Gastrocnemius medialis (tissue), 4 donors: ENCODE data around the gene DDX10.

ENCODE experiments used
- POLR2A ChIP-seq, 2 donors: fragments of 450-650 bp; IDR thresholded peaks; one replicate each; pipeline ENCODE4 v1.6.1; 2017; ENCODE audit warnings: antibody characterized with exemption in 2 of 2, mild to moderate bottlenecking in 2 of 2, moderate library complexity in 2 of 2
- TF ChIP-seq, protein P1 (sequence below), 5 experiments: fragments of 450-650 bp in 3 of 5; fragments of 200-600 bp in 2 of 5; sonication (generic) in 2 of 5; IDR thresholded peaks in 4 of 5; conservative IDR thresholded peaks in 1 of 5; 1 replicate in 4 of 5; 2 replicates in 1 of 5; pipeline ENCODE4 v1.5.1; 2016 to 2019; ENCODE audit warnings: antibody characterized with exemption in 5 of 5, mild to moderate bottlenecking in 3 of 5, moderate library complexity in 3 of 5

DNA sequence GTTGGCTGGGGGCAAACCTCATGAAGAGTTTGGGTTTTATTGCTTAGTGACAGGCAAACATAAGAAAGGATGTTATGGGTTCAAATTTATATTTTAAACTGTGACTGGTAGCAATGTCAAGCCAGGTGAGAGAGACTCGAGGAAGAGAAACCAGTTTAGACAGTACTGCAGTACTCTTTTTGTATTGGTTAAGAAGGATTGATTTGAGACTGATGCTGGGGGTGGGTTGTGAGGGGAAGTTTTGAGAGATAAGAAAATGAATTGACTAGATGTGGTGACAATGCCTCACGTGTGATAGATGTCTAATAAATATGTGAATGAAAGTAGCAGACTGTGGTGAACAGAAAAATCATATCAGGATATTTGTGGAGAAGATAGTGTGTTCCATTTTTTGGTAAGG, 142.4 kb downstream of the DDX10 start:
- TF ChIP-seq, protein P1, sequence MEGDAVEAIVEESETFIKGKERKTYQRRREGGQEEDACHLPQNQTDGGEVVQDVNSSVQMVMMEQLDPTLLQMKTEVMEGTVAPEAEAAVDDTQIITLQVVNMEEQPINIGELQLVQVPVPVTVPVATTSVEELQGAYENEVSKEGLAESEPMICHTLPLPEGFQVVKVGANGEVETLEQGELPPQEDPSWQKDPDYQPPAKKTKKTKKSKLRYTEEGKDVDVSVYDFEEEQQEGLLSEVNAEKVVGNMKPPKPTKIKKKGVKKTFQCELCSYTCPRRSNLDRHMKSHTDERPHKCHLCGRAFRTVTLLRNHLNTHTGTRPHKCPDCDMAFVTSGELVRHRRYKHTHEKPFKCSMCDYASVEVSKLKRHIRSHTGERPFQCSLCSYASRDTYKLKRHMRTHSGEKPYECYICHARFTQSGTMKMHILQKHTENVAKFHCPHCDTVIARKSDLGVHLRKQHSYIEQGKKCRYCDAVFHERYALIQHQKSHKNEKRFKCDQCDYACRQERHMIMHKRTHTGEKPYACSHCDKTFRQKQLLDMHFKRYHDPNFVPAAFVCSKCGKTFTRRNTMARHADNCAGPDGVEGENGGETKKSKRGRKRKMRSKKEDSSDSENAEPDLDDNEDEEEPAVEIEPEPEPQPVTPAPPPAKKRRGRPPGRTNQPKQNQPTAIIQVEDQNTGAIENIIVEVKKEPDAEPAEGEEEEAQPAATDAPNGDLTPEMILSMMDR (IDR thresholded peaks at IDR 0.05 in 4 of 5, conservative IDR thresholded peaks at IDR 0.05 in 1 of 5), result no peak
- TF ChIP-seq POLR2A (IDR thresholded peaks at IDR 0.05), result no peak
